B cell (primary cell): ENCODE results near the gene CYREN. TPM values are rescaled to one million over a fixed set of nuclear protein-coding genes. Genes with fewer than 3 reads are reported as not detected.
"Not testable (repeated sequence)": the region's sequence is repeated elsewhere in the genome, so short reads cannot be mapped to it uniquely, and the experiment has no call there.

Experiments
- ATAC-seq: fragments of 200-7000 bp; cut with Tn5 transposase; one replicate; pipeline ENCODE4 v1.10.0; 2021; ENCODE audit warnings: low read depth, mild to moderate bottlenecking, moderate number of reproducible peaks, moderate library complexity
- CTCF ChIA-PET: fragments of 350-600 bp; sonication (Branson Sonifier 250); formaldehyde crosslinking; loops from one replicate; lab custom pipeline; 2021; ENCODE audit warnings: antibody characterized with exemption, inconsistent platforms; lab: Charles Lee
- POLR2A ChIA-PET: fragments of 350-600 bp; sonication (Branson Sonifier 250); formaldehyde crosslinking; loops from one replicate; lab custom pipeline; 2021; ENCODE audit warnings: antibody characterized with exemption; lab: Charles Lee
- DNase-seq: peaks from one replicate; pipeline ENCODE4 v3.0.0; 2013
- H2AFZ ChIP-seq: 2 replicates; pipeline ENCODE4 v1.6.1; 2012; ENCODE audit warnings: mild to moderate bottlenecking, low read depth, low read length; ENCODE audit not compliant: insufficient read depth, poor library complexity, severe bottlenecking
- H3K27ac ChIP-seq, 2 donors: 1 replicate in 1 of 2; 2 replicates in 1 of 2; pipeline ENCODE4 v1.5.1; 2012 to 2013; ENCODE audit warnings: low read length in 2 of 2, mild to moderate bottlenecking in 2 of 2, moderate library complexity in 1 of 2
- H3K27me3 ChIP-seq, 4 experiments: fragments of 200-600 bp in 1 of 4; sonication (generic) in 1 of 4; replicated peaks in 1 of 4; 1 replicate in 2 of 4; 2 replicates in 2 of 4; pipeline versions ENCODE4 v1.6.1 to v1.7.0; 2013 to 2016; ENCODE audit warnings: low read length in 3 of 4, mild to moderate bottlenecking in 2 of 4, mixed read lengths in 1 of 4, moderate library complexity in 1 of 4; ENCODE audit not compliant: insufficient read depth in 4 of 4, control insufficient read depth in 3 of 4; ENCODE audit errors: control extremely low read depth in 1 of 4
- H3K36me3 ChIP-seq, 2 experiments: replicated peaks in 1 of 2; 1 replicate in 1 of 2; 2 replicates in 1 of 2; pipeline versions ENCODE4 v1.6.1 to v1.7.1; 2013; ENCODE audit warnings: low read length in 1 of 2; ENCODE audit not compliant: insufficient read depth in 2 of 2, control insufficient read depth in 1 of 2; ENCODE audit errors: control extremely low read depth in 1 of 2, extremely low read depth in 1 of 2
- H3K4me1 ChIP-seq, 2 donors: fragments of 200-600 bp in 1 of 2; sonication (generic) in 1 of 2; 1 replicate in 1 of 2; 2 replicates in 1 of 2; pipeline versions ENCODE4 v1.5.1 to v1.6.1; 2013 to 2017; ENCODE audit warnings: low read length in 2 of 2; ENCODE audit not compliant: control insufficient read depth in 2 of 2, insufficient read depth in 2 of 2
- H3K4me2 ChIP-seq: replicated peaks from 2 replicates; pipeline ENCODE3; 2012; ENCODE audit warnings: mild to moderate bottlenecking, low read depth, low read length; ENCODE audit not compliant: poor library complexity, severe bottlenecking
- H3K4me3 ChIP-seq, 5 experiments: fragments of 200-600 bp in 1 of 5; sonication (generic) in 1 of 5; 1 replicate in 3 of 5; 2 replicates in 2 of 5; pipeline versions ENCODE4 v1.5.1 to v1.7.0; 2011 to 2016; ENCODE audit warnings: low read length in 4 of 5, mild to moderate bottlenecking in 4 of 5, low read depth in 2 of 5, control low read depth in 1 of 5, moderate library complexity in 1 of 5; ENCODE audit not compliant: insufficient read depth in 1 of 5; ENCODE audit errors: control extremely low read depth in 1 of 5, extremely low read depth in 1 of 5
- H3K79me2 ChIP-seq: fragments of 200-600 bp; sonication (generic); one replicate; pipeline ENCODE4 v1.6.0; 2016; ENCODE audit warnings: low read length; ENCODE audit not compliant: control insufficient read depth, insufficient read depth
- H3K9ac ChIP-seq: fragments of 200-600 bp; sonication (generic); 2 replicates; pipeline ENCODE4 v1.6.1; 2017; ENCODE audit warnings: mild to moderate bottlenecking, low read length, moderate library complexity
- H3K9me3 ChIP-seq, 3 donors: one replicate each; pipeline versions ENCODE4 v1.6.1 to v1.7.1; 2013; ENCODE audit warnings: low read length in 2 of 3; ENCODE audit not compliant: control insufficient read depth in 2 of 3, insufficient read depth in 1 of 3; ENCODE audit errors: control extremely low read depth in 1 of 3
- H4K20me1 ChIP-seq: 2 replicates; pipeline ENCODE4 v1.6.0; 2012; ENCODE audit warnings: mild to moderate bottlenecking, low read length; ENCODE audit not compliant: insufficient read depth, control insufficient read depth, poor library complexity, severe bottlenecking
- H3K27ac Mint-ChIP-seq: one replicate; pipeline ENCODE4 v1.8.0; 2021; ENCODE audit warnings: mixed read lengths
- H3K27me3 Mint-ChIP-seq: one replicate; pipeline ENCODE4 v1.8.0; 2021; ENCODE audit warnings: mixed read lengths
- H3K4me1 Mint-ChIP-seq: one replicate; pipeline ENCODE4 v1.8.0; 2021; ENCODE audit warnings: mixed read lengths
- H3K4me3 Mint-ChIP-seq: one replicate; pipeline ENCODE4 v1.8.0; 2021; ENCODE audit warnings: mixed read lengths
- H3K9me3 Mint-ChIP-seq: one replicate; pipeline ENCODE4 v1.8.0; 2022; ENCODE audit warnings: mixed read lengths; ENCODE audit not compliant: insufficient read depth
- CTCF ChIP-seq: fragments of 200-600 bp; IDR thresholded peaks from one replicate; pipeline ENCODE4 v1.8.0; 2022; ENCODE audit warnings: antibody characterized with exemption, mild to moderate bottlenecking
- WGBS: methylation state at CpG from one replicate; pipeline ENCODE4 v1.1.5; 2013; ENCODE audit warnings: missing lambda C conversion rate; ENCODE audit not compliant: insufficient coverage; 5-methylcytosine and 5-hydroxymethylcytosine counted together
- intact Hi-C: fragments of 100-400 bp; cut with micrococcal nuclease; formaldehyde crosslinking; loops from one replicate; pipeline ENCODE4 v1.10.0; 2022
- polyA plus RNA-seq: library from polyadenylated mRNA; depleted of rRNA; stranded (reverse); fragments of >200 nt; gene quantifications from 2 replicates; pipeline ENCODE4 v1.2.3, GENCODE V29; 2012
- total RNA-seq, 2 donors: library from RNA; stranded (reverse); fragments of 120-200 nt in 1 of 2; gene quantifications; 1 replicate in 1 of 2; 2 replicates in 1 of 2; pipeline versions ENCODE4 v1.2.3 to v1.2.4, GENCODE V29; 2013 to 2022

The CYREN gene
- total and polyA plus RNA-seq, 2 donors (not counting 1 experiment from before 2014, with no cell fraction given) = 19.2 to 54.6 TPM

GRCh38 chr7:135171581-135172291 lies 1.2 kb upstream of the CYREN start:
- not testable (repeated sequence) for H3K27me3 ChIP-seq, H3K4me3 ChIP-seq, H3K9me3 Mint-ChIP-seq, H3K27me3 Mint-ChIP-seq, H4K20me1 ChIP-seq, H3K9me3 ChIP-seq, ATAC-seq
- peaks cover 12% of the 10 kb centered on the region for H3K79me2 ChIP-seq
- peaks cover 50% of the 10 kb centered on the region for H3K4me1 Mint-ChIP-seq
- peak overlapping the region; percentile 81 for H3K4me2 ChIP-seq
- CTCF ChIA-PET = interaction anchor here (0.7 to 8.1 kb wide), 15 partner anchors 9 to 739 kb away, joined by 3 to 80 read pairs (median 6); partner anchors contain the start of genes AGBL3 and TMEM140
- intact Hi-C loops = loop anchor here (2.0 to 5.0 kb wide), 2 partner anchors 539 to 713 kb away; partner anchors contain the start of gene AKR1B1
- 83% methylated on average over 16 of the region's 19 CpGs for WGBS
- peak overlapping the region; percentile 96 to 97 for H3K27ac ChIP-seq
- H3K4me1 ChIP-seq = peaks cover 22 to 42% of the 10 kb centered on the region in 2 donors
- H3K9ac ChIP-seq = peak overlapping the region; percentile 4
- H2AFZ ChIP-seq = peak overlapping the region; percentile 79
- POLR2A ChIA-PET = interaction anchor here (0.7 to 3.8 kb wide), 7 partner anchors 20 to 526 kb away, joined by 3 to 38 read pairs (median 9); partner anchors contain the start of genes AGBL3, BPGM, TMEM140 and WDR91
- peak overlapping the region; percentile 87 for H3K4me3 Mint-ChIP-seq
- H3K36me3 ChIP-seq = peaks cover 0 to 20% of the 10 kb centered on the region in 2 experiments
- peak; percentile 39 for DNase-seq
- peak overlapping the region; percentile 93 for H3K27ac Mint-ChIP-seq

- Histone ChIP-seq H3K9ac (peak overlapping the region; percentile 89), H3K4me3 (peak overlapping the region; percentile 72 to 93 (median 83)), H3K36me3 (peaks cover 0 to 27% of the 10 kb centered on the region in 2 experiments), H3K4me2 (peak overlapping the region; percentile 81), H2AFZ (peak overlapping the region; percentile 79), H3K27ac (peak overlapping the region; percentile 96 to 97), H3K4me1 (peaks cover 22 to 42% of the 10 kb centered on the region in 2 donors), H3K79me2 (peaks cover 12% of the 10 kb centered on the region)
- not testable (repeated sequence) for H3K9me3 Mint-ChIP-seq, H3K9me3 ChIP-seq, H3K27me3 Mint-ChIP-seq, DNase-seq, H4K20me1 ChIP-seq, H3K27me3 ChIP-seq
- H3K27ac Mint-ChIP-seq = peak overlapping the region; percentile 93
- TF ChIP-seq CTCF = peak; percentile 38
- peak overlapping the region; percentile 87 for H3K4me3 Mint-ChIP-seq
- intact Hi-C loops = loop anchor here (1.0 to 5.0 kb wide), 7 partner anchors 10 to 712 kb away; partner anchors contain the start of genes AGBL3, AKR1B1, BPGM and TMEM140
- peaks cover 57% of the 10 kb centered on the region for H3K4me1 Mint-ChIP-seq
- CTCF ChIA-PET = interaction anchor here (0.6 to 8.1 kb wide), 18 partner anchors 8 to 738 kb away, joined by 3 to 80 read pairs (median 6); partner anchors contain the start of genes AGBL3 and TMEM140
- 0% methylated on average over 4 of the region's 12 CpGs for WGBS
- POLR2A ChIA-PET = interaction anchor here (0.7 to 3.8 kb wide), 12 partner anchors 7 to 525 kb away, joined by 3 to 38 read pairs (median 8); partner anchors contain the start of genes AGBL3, BPGM, TMEM140 and WDR91
- ATAC-seq = peak; percentile 24
These were observed 533 bp upstream of the CYREN start for GRCh38 chr7:135170998-135171481.
